Ascending aorta (tissue), 2 donors: ENCODE measurements around the gene TRIM71. TPM values are rescaled to one million over a fixed set of nuclear protein-coding genes. Genes with fewer than 3 reads are reported as not detected.
"Not testable (repeated sequence)": the region's sequence is repeated elsewhere in the genome, so short reads cannot be mapped to it uniquely, and the experiment has no call there.

Experiments
- DNase-seq, 2 donors: peaks; one replicate each; pipeline ENCODE4 v3.0.0-alpha.2; 2019; ENCODE audit warnings: low spot score in 2 of 2
- H3K27ac ChIP-seq, 2 donors: fragments of 200-600 bp; sonication (generic); one replicate each; pipeline ENCODE4 v1.5.1; 2016 to 2017; ENCODE audit warnings: mild to moderate bottlenecking in 1 of 2
- H3K27me3 ChIP-seq: fragments of 200-600 bp; sonication (generic); one replicate; pipeline ENCODE4 v1.5.1; 2017
- H3K36me3 ChIP-seq, 2 donors: fragments of 200-600 bp; sonication (generic); one replicate each; pipeline ENCODE4 v1.5.1; 2016
- H3K4me1 ChIP-seq, 2 donors: fragments of 200-600 bp; sonication (generic); one replicate each; pipeline ENCODE4 v1.5.1; 2016 to 2017; ENCODE audit warnings: mild to moderate bottlenecking in 1 of 2
- H3K4me3 ChIP-seq, 2 donors: fragments of 200-600 bp; sonication (generic); one replicate each; pipeline ENCODE4 v1.5.1; 2016 to 2017; ENCODE audit warnings: mild to moderate bottlenecking in 1 of 2
- H3K9me3 ChIP-seq, 2 donors: fragments of 200-600 bp; sonication (generic); one replicate each; pipeline ENCODE4 v1.5.1; 2016
- intact Hi-C: fragments of 100-400 bp; cut with DNase I; formaldehyde crosslinking; loops from one replicate; pipeline ENCODE4 v1.15.1; 2023
- total RNA-seq: library from RNA; depleted of rRNA; stranded (reverse); fragments of >200 nt; gene quantifications from one replicate; pipeline ENCODE4 v1.1.0, GENCODE V29; 2016
- TF ChIP-seq, protein P1 (sequence below), 3 experiments: fragments of 200-600 bp in 2 of 3; fragments of 450-650 bp in 1 of 3; sonication (generic) in 2 of 3; IDR thresholded peaks; one replicate each; pipeline ENCODE4 v1.5.1; 2016 to 2019; ENCODE audit warnings: antibody characterized with exemption in 3 of 3, mild to moderate bottlenecking in 1 of 3, moderate library complexity in 1 of 3

Gene TRIM71
- total RNA-seq, 1 donor from 2014 or later, result not detected

DNA sequence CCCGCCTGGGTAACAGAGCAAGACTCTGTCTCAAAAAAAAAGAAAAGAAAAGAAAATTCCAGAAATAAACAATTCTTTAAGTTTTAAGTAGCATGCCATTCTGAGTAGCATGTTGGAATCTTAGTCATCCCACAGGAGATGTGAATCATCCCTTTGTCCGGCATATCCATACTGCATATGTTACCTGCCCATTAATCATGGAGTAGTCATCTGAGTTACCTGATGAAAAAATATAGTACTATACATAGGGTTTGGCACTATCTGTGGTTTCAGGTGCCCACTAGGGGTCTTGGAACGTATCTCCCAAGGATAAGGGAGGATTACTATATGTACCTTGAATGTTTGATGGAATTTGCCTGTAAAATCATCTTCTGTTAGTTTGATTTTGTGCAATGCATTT, 127.3 kb downstream of the TRIM71 start:
- Histone ChIP-seq H3K36me3 (no peaks in the 10 kb centered on the region), H3K27me3 (no peaks in the 10 kb centered on the region), H3K27ac (no peak overlapping the region), H3K4me3 (no peak overlapping the region), H3K9me3 (no peaks in the 10 kb centered on the region), H3K4me1 (no peaks in the 10 kb centered on the region)
- TF ChIP-seq, protein P1, sequence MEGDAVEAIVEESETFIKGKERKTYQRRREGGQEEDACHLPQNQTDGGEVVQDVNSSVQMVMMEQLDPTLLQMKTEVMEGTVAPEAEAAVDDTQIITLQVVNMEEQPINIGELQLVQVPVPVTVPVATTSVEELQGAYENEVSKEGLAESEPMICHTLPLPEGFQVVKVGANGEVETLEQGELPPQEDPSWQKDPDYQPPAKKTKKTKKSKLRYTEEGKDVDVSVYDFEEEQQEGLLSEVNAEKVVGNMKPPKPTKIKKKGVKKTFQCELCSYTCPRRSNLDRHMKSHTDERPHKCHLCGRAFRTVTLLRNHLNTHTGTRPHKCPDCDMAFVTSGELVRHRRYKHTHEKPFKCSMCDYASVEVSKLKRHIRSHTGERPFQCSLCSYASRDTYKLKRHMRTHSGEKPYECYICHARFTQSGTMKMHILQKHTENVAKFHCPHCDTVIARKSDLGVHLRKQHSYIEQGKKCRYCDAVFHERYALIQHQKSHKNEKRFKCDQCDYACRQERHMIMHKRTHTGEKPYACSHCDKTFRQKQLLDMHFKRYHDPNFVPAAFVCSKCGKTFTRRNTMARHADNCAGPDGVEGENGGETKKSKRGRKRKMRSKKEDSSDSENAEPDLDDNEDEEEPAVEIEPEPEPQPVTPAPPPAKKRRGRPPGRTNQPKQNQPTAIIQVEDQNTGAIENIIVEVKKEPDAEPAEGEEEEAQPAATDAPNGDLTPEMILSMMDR (IDR thresholded peaks at IDR 0.05), result no peak
- intact Hi-C loops, result loop anchor here (5.0 kb wide), 1 partner anchor 427 kb away; no protein-coding TSS in a partner anchor
- DNase-seq, result no peak

DNA sequence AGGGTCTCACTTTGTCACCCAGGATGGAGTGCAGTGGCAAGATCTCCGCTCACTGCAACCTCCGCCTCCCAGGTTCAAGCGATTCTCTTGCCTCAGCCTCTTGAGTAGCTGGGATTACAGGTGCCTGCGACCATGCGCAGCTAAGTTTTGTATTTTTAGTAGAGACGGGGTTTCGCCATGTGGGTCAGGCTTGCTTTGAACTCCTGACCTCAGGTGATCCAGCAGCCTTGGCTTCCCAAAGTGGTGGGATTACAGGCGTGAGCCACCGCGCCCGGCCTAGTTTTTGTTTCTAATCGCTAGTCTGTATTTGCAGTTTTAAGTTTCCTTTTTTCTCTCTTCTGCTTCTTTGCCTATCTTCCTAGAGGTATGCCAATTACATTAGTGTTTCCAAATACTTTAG, 127.8 kb downstream of the TRIM71 start:
- H3K4me3 ChIP-seq, H3K4me1 ChIP-seq, H3K27me3 ChIP-seq, DNase-seq, H3K27ac ChIP-seq, H3K9me3 ChIP-seq, H3K36me3 ChIP-seq: not testable (repeated sequence)
- intact Hi-C loops, result loop anchor here (5.0 kb wide), 1 partner anchor 427 kb away; no protein-coding TSS in a partner anchor

DNA sequence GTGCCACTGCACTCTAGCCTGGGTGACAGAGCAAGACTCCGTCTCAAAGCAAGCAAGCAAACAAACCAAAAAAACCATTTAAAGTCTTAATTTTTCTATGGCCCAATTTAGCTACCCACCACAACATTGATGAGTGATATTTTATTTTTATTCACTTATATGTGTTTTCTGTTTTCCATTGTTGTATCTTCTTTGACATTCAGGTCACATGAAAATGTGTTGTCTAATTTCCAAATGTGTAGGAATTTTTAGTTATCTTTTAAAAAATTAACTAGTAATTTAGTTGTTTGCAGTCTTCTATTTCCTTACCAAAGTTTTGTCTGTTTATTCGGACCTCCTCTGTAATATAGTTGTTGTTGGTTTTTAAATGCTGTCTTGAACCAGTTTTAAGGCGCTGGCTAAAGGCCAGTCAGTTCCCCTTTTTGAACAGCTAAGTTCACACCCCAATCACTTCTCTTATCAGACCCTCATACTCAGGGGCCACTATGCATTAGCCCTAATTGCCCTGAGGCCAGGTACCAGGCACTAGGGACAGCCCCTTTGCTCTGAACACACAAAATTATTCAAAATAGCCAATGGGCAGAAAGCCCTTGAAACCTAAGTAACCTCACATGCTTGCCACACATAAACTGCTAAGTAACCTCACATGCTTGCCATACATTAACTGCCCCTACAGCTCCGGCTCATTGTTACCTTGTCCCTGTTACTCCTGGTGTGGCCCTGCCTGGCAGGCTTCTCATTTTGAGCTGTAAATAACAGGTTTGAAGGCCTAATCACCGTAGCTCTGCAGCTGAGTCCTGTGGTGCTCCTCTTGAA, 129.4 kb downstream of the TRIM71 start:
- Histone ChIP-seq H3K4me1 (no peaks in the 10 kb centered on the region), H3K4me3 (no peak overlapping the region), H3K9me3 (no peaks in the 10 kb centered on the region), H3K36me3 (no peaks in the 10 kb centered on the region), H3K27ac (no peak overlapping the region), H3K27me3 (no peaks in the 10 kb centered on the region)
- intact Hi-C loops, result loop anchor here (2.0 to 5.0 kb wide), 2 partner anchors 126 to 425 kb away; no protein-coding TSS in a partner anchor
- no peak for DNase-seq
- TF ChIP-seq, protein P1 (IDR thresholded peaks at IDR 0.05), result no peak

Other genes starting within 250 kb of the TRIM71 start
- 22.1 TPM for gene DYNC1LI1, start 247.1 kb upstream of the TRIM71 start, total RNA-seq
- 7.6 TPM for gene CNOT10, start 132.8 kb upstream of the TRIM71 start, total RNA-seq
- gene CCR4, start 133.6 kb downstream of the TRIM71 start, total RNA-seq, result 3.1 TPM